Neural crest cell (in vitro differentiated cells): ENCODE results near the gene PHYHIPL. TPM values are rescaled to one million over a fixed set of nuclear protein-coding genes. Genes with fewer than 3 reads are reported as not detected.

ENCODE experiments used
- DNase-seq: peaks from one replicate; pipeline ENCODE4 v3.0.0; 2021; ENCODE audit warnings: low read depth, mixed read lengths, low spot score
- H3K27ac Mint-ChIP-seq: one replicate; pipeline ENCODE4 v1.8.0; 2021; ENCODE audit warnings: mild to moderate bottlenecking, mixed read lengths; ENCODE audit not compliant: unreplicated experiment
- H3K27me3 Mint-ChIP-seq: 2 replicates; pipeline ENCODE4 v1.8.0; 2021; ENCODE audit warnings: low read depth, mild to moderate bottlenecking, mixed read lengths
- H3K36me3 Mint-ChIP-seq: 2 replicates; pipeline ENCODE4 v1.8.0; 2021; ENCODE audit warnings: low read depth, mild to moderate bottlenecking, mixed read lengths
- H3K4me1 Mint-ChIP-seq: 2 replicates; pipeline ENCODE4 v1.8.0; 2021; ENCODE audit warnings: mixed read lengths
- H3K4me3 Mint-ChIP-seq: one replicate; pipeline ENCODE4 v1.8.0; 2021; ENCODE audit warnings: mild to moderate bottlenecking, mixed read lengths
- H3K9me3 Mint-ChIP-seq: 2 replicates; pipeline ENCODE4 v1.8.0; 2021; ENCODE audit warnings: mixed read lengths
- total RNA-seq: library from RNA; stranded (reverse); gene quantifications from 2 replicates; pipeline ENCODE4 v1.2.1, GENCODE V29; 2021
- TF ChIP-seq, protein P1 (sequence below): fragments of 200-600 bp; sonication (generic); conservative IDR thresholded peaks from 2 replicates; pipeline ENCODE4 v1.5.0; 2021; ENCODE audit warnings: antibody characterized with exemption, mild to moderate bottlenecking

The PHYHIPL gene
- total RNA-seq, 1 donor from 2014 or later = 17.5 TPM

DNA sequence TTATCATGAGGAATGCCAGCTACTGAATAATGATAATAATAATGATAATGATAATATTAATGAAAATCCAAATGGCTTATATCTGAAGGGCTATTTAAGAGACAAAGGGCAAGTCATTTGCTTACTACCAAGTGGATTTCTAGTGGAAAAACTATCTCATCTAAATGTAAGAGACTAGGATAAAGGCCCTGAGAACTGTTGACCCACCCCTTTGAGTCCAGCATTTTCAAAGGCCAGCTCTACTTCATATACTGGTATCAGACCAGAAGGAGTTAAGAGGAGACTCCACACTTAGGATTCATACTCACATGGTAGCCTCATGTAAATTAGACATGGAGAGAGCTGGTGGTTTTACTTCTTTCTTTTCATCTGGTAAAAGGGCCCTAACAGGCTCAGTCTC lies 76.0 kb downstream of the PHYHIPL start:
- peaks cover 5% of the 10 kb centered on the region for H3K36me3 Mint-ChIP-seq

DNA sequence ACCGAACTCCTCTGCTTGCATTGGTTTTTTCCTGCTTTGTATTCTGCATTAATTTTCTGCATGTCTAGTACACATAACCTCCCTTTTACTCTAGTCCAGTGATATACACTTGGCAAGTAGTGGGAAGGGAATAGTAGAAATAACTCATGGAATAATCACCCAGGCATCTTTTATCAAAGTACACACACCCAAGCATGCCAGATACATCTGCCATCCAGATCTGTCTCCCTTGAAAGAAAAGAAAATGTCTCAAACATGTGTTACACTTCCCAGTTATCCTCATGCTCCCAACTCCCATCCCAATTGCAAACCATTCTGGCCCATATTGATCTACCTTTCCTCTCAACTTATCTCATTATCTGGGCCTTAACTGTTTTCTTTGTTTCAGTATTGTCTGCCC lies 79.0 kb downstream of the PHYHIPL start:
- Mint-ChIP-seq H3K27ac (no peak overlapping the region), H3K27me3 (no peaks in the 10 kb centered on the region), H3K9me3 (no peaks in the 10 kb centered on the region), H3K4me3 (no peak overlapping the region), H3K36me3 (peaks cover 8% of the 10 kb centered on the region), H3K4me1 (no peaks in the 10 kb centered on the region)
- TF ChIP-seq, protein P1, sequence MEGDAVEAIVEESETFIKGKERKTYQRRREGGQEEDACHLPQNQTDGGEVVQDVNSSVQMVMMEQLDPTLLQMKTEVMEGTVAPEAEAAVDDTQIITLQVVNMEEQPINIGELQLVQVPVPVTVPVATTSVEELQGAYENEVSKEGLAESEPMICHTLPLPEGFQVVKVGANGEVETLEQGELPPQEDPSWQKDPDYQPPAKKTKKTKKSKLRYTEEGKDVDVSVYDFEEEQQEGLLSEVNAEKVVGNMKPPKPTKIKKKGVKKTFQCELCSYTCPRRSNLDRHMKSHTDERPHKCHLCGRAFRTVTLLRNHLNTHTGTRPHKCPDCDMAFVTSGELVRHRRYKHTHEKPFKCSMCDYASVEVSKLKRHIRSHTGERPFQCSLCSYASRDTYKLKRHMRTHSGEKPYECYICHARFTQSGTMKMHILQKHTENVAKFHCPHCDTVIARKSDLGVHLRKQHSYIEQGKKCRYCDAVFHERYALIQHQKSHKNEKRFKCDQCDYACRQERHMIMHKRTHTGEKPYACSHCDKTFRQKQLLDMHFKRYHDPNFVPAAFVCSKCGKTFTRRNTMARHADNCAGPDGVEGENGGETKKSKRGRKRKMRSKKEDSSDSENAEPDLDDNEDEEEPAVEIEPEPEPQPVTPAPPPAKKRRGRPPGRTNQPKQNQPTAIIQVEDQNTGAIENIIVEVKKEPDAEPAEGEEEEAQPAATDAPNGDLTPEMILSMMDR = no peak
- no peak for DNase-seq

More for the DNA sequence above, 76.0 kb downstream of the PHYHIPL start:
- Mint-ChIP-seq H3K27ac (no peak overlapping the region), H3K4me3 (no peak overlapping the region), H3K9me3 (no peaks in the 10 kb centered on the region), H3K4me1 (no peaks in the 10 kb centered on the region), H3K27me3 (no peaks in the 10 kb centered on the region)
- TF ChIP-seq, protein P1 = no peak
- DNase-seq = no peak

DNA sequence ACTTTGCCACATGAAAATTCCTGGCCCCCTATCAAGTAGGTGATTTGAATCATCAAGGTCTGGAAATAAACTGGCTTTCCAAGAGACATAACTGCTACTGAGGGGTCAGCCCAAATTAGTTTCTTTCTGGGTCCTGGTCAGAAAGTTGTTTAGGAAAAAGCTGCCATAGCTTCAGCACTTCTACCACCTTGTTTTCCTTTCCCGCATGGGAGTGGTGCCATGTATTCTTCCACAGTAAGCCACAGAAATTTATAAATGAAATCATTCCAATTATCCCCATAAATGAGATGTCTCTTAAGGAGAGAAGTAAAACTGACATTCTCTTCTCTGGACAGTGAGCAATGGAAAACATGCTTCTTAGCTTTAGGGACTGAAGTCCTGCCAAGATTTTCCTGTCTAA lies 80.8 kb downstream of the PHYHIPL start:
- H3K27ac Mint-ChIP-seq = no peak overlapping the region
- H3K9me3 Mint-ChIP-seq = no peaks in the 10 kb centered on the region
- DNase-seq = no peak
- TF ChIP-seq, protein P1 = no peak
- H3K36me3 Mint-ChIP-seq = peaks cover 6% of the 10 kb centered on the region
- H3K27me3 Mint-ChIP-seq = no peaks in the 10 kb centered on the region
- no peaks in the 10 kb centered on the region for H3K4me1 Mint-ChIP-seq
- no peak overlapping the region for H3K4me3 Mint-ChIP-seq

DNA sequence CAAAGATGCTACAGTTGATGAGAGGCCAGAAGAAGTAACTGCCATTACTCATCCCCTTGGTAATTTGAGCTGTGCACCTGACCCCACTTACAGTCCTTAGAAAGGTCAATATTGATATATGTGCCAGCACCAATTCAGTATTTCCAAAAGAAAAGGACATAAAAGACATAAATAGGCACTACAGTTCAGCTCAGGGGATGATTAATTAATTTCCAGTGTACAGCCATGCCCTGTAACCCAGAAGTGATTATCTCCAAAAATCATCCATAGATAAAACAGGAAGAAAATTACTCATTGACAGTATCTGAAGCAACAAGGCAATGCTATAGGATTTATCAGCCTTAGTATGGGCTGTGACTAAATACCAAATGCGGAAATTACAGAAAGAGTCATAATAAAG lies 82.4 kb downstream of the PHYHIPL start:
- peaks cover 6% of the 10 kb centered on the region for H3K36me3 Mint-ChIP-seq
- no peak overlapping the region for H3K27ac Mint-ChIP-seq
- DNase-seq = no peak
- no peaks in the 10 kb centered on the region for H3K9me3 Mint-ChIP-seq
- H3K4me1 Mint-ChIP-seq = no peaks in the 10 kb centered on the region
- TF ChIP-seq, protein P1 = no peak
- H3K4me3 Mint-ChIP-seq = no peak overlapping the region
- no peaks in the 10 kb centered on the region for H3K27me3 Mint-ChIP-seq

DNA sequence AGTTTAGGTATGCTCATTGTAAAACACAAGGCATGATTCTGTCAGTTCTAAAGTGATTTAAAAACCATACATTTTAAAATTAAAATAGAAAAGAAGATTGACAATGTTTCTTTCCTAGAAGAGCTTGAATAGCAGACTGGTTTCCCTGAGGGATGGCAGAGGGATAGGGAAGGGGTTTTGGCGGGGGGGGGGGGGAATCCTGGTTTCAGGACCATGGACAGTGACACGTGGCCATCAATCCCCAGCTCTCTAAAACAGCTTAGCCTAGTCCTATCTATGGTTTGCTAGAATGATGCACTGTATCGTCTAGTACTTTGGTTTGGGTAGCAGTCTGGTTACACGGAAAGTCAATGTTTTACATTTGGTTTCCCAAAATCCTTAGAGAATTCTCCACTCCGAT lies 88.7 kb downstream of the PHYHIPL start:
- Mint-ChIP-seq H3K27ac (no peak overlapping the region), H3K4me3 (no peak overlapping the region), H3K27me3 (no peaks in the 10 kb centered on the region), H3K36me3 (peaks cover 5% of the 10 kb centered on the region), H3K9me3 (no peaks in the 10 kb centered on the region), H3K4me1 (no peaks in the 10 kb centered on the region)
- TF ChIP-seq, protein P1 = no peak
- DNase-seq = no peak

DNA sequence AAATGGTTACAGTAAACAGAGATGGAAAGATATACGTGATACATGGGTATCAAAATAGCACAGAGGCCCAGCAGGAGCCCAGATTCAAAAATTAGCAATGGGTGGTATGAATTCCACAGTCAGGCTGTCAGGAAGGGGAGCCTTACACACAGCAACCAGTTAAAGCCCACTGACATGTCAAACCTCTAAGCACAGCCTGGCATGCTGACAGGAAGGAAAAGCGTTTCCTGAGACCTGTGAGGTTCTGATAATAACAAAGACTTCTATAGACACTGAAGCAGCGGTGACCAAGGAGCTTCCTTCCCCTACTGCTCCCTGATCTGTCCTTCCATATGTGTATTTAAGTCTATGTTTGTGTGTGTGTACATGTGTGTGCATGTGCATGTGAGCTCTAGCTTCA lies 89.9 kb downstream of the PHYHIPL start:
- no peaks in the 10 kb centered on the region for H3K4me1 Mint-ChIP-seq
- H3K27me3 Mint-ChIP-seq = no peaks in the 10 kb centered on the region
- no peaks in the 10 kb centered on the region for H3K9me3 Mint-ChIP-seq
- TF ChIP-seq, protein P1 = no peak
- H3K36me3 Mint-ChIP-seq = peaks cover 2% of the 10 kb centered on the region
- H3K27ac Mint-ChIP-seq = no peak overlapping the region
- H3K4me3 Mint-ChIP-seq = no peak overlapping the region
- no peak for DNase-seq
